Measurements from ENCODE around the gene SLC2A9. TPM values are rescaled to one million over a fixed set of nuclear protein-coding genes. Genes with fewer than 3 reads are reported as not detected.

SLC2A9 gene
- total RNA-seq, 2 donors from 2014 or later, result 1.1 to 1.7 TPM

DNA sequence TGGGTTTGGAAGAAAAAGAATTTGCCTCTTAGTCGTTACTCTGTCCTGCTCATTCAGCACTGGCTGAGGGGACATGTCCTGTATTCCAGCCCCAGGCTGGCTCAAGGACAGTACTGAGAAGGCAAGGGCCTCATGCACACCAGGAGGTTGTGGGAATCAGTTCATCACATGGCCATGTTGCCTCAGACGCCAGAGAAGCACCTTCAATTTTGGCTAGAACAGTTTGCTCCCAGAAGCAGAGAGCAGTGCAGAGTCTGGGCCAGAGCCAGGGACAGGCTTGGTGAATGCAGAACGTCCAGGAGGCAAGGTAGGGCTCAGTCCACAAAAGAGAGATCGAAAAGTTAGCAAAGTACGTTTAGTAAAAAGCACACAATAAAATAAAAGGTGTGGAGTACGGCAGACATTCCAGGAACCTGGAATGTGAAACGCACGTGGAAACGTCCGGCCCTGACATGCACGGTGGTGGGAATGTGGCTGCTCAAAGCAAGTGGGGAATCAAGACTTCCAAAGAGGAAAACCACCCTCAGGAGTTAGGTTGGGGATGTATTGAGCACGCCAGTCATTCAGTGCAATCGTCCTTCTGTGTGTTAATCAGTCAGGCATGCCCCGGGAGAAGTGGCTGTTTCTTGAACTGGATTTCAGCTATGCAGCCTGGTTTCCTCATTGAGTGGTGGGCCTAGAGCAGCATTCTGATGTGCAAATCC, 1.2 kb upstream of the SLC2A9 start:
- no peak overlapping the region for H3K27ac Mint-ChIP-seq
- no peak for ATAC-seq (replicated peaks in 1 of 2)
- no peaks in the 10 kb centered on the region for H3K27me3 Mint-ChIP-seq (ENCODE audit: low read depth)
- no peaks in the 10 kb centered on the region for H3K9me3 Mint-ChIP-seq
- no peak overlapping the region for H3K4me3 Mint-ChIP-seq
- peaks cover 26% of the 10 kb centered on the region for H3K4me1 Mint-ChIP-seq (ENCODE audit: low read depth)
- no peaks in the 10 kb centered on the region for H3K36me3 Mint-ChIP-seq (ENCODE audit: insufficient read depth in 2 of 2)
- no peak for DNase-seq

- no peaks in the 10 kb centered on the region for H3K36me3 Mint-ChIP-seq (ENCODE audit: insufficient read depth in 2 of 2)
- H3K4me3 Mint-ChIP-seq, result no peak overlapping the region
- H3K27ac Mint-ChIP-seq, result no peak overlapping the region
- H3K9me3 Mint-ChIP-seq, result no peaks in the 10 kb centered on the region
- no peaks in the 10 kb centered on the region for H3K27me3 Mint-ChIP-seq (ENCODE audit: low read depth)
- no peak for ATAC-seq (replicated peaks in 1 of 2)
- H3K4me1 Mint-ChIP-seq (ENCODE audit: low read depth), result peaks cover 26% of the 10 kb centered on the region
- no peak for DNase-seq
Measured at GRCh38 chr4:10021653-10022023, 341 bp upstream of the SLC2A9 start.

DNA sequence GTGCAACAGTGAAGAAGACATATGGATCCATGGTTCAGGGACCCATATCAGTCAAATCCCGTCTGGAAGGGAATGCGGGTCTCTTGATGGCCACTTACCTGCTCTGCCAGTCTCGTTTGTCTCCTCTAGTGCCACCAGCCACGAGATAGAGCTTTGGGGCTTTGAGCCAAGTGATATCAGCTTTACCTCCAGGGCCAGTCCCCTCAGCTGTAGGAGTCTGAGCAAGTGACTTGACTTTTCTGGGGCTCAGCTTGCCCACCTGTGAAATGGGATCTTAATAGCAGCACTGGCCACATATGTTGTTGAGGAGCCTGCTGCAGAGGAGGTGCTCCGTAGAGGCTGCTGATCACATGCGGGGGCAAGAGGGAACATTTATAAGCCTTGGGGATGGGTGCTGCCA, 1.2 kb downstream of the SLC2A9 start:
- ATAC-seq (replicated peaks in 1 of 2) (no peak), DNase-seq (no peak)
- no peaks in the 10 kb centered on the region for H3K27me3 Mint-ChIP-seq (ENCODE audit: low read depth)
- no peaks in the 10 kb centered on the region for H3K9me3 Mint-ChIP-seq
- H3K27ac Mint-ChIP-seq, result no peak overlapping the region
- peak overlapping the region in 1 of 2 donors; percentile 84 for H3K4me3 Mint-ChIP-seq
- no peaks in the 10 kb centered on the region for H3K36me3 Mint-ChIP-seq (ENCODE audit: insufficient read depth in 2 of 2)
- H3K4me1 Mint-ChIP-seq (ENCODE audit: low read depth), result peaks cover 26% of the 10 kb centered on the region

GRCh38 chr4:10019521-10020051, 1.7 kb downstream of the SLC2A9 start:
- no peak for ATAC-seq (replicated peaks in 1 of 2)
- Mint-ChIP-seq H3K36me3 (ENCODE audit: insufficient read depth in 2 of 2) (no peaks in the 10 kb centered on the region), H3K4me1 (ENCODE audit: low read depth) (peaks cover 26% of the 10 kb centered on the region), H3K27ac (no peak overlapping the region), H3K9me3 (no peaks in the 10 kb centered on the region), H3K27me3 (ENCODE audit: low read depth) (no peaks in the 10 kb centered on the region), H3K4me3 (peak overlapping the region; percentile 84 to 87)
- DNase-seq, result no peak

DNA sequence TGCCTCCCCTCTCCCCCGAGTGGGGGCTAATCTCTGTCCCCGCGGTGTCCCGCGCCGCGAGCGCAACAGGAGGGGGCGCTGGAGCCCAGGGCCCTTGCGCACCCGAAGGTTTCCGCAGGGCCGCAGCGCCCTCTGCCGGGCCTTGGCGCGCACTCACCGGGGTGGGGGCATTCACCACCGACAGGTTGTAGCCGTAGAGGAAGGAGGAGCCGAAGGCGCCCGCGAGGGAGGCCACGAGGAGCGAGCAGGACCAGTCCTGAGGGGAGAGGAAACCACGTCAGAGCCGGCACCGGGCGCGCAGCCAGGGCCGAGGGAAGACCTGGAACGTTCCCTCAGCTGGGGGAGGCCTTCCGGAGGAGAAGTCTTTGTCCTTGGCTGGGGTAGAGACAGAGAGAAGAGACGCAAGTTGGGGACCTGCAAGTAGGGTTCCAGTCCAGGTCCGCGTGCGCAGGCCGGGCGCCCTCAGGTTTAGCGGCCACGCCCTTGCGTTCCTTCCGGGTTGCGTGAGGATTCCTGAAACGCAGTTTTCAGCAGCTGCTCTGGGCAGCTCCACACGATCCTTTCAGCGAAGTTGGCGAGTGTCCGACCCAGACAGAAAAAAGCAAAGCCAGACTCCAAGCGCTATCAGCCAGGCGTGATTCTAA, 2.4 kb downstream of the SLC2A9 start:
- DNase-seq (peak; percentile 94 to 96), ATAC-seq (replicated peaks in 1 of 2) (peak; percentile 99)
- Mint-ChIP-seq H3K27me3 (ENCODE audit: low read depth) (no peaks in the 10 kb centered on the region), H3K9me3 (no peaks in the 10 kb centered on the region), H3K4me1 (ENCODE audit: low read depth) (peaks cover 26% of the 10 kb centered on the region), H3K36me3 (ENCODE audit: insufficient read depth in 2 of 2) (no peaks in the 10 kb centered on the region), H3K27ac (peak overlapping the region; percentile 16), H3K4me3 (peak overlapping the region; percentile 84 to 87)

GRCh38 chr4:10017037-10017893, 4.0 kb downstream of the SLC2A9 start:
- DNase-seq, result no peak
- Mint-ChIP-seq H3K27me3 (ENCODE audit: low read depth) (no peaks in the 10 kb centered on the region), H3K36me3 (ENCODE audit: insufficient read depth in 2 of 2) (no peaks in the 10 kb centered on the region), H3K4me1 (ENCODE audit: low read depth) (peaks cover 26% of the 10 kb centered on the region), H3K27ac (no peak overlapping the region), H3K9me3 (no peaks in the 10 kb centered on the region), H3K4me3 (no peak overlapping the region)
- no peak for ATAC-seq (replicated peaks in 1 of 2)

DNA sequence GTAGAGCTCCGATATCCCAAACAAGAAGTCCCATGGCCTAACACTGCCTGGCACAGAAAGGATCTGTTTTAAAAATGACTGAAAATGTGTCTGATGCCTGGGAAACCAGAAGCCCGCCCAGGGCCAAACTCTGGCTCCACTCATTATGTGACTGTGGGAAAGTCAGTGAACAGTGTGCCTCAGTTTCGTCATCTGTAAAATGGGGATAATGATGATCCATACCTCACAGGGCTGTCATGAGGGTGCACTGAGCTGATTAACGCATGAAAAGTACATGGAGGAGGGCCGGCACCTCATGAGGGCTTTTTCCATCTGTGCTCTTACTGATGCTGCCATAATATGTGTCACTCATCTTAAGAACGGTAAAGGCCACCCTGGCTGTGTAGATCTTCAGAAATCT, 5.1 kb downstream of the SLC2A9 start:
- no peak overlapping the region for H3K27ac Mint-ChIP-seq
- no peak for ATAC-seq (replicated peaks in 1 of 2)
- H3K27me3 Mint-ChIP-seq (ENCODE audit: low read depth), result no peaks in the 10 kb centered on the region
- no peaks in the 10 kb centered on the region for H3K9me3 Mint-ChIP-seq
- H3K4me1 Mint-ChIP-seq (ENCODE audit: low read depth), result peaks cover 20% of the 10 kb centered on the region
- no peak overlapping the region for H3K4me3 Mint-ChIP-seq
- no peaks in the 10 kb centered on the region for H3K36me3 Mint-ChIP-seq (ENCODE audit: insufficient read depth in 2 of 2)
- no peak for DNase-seq

DNA sequence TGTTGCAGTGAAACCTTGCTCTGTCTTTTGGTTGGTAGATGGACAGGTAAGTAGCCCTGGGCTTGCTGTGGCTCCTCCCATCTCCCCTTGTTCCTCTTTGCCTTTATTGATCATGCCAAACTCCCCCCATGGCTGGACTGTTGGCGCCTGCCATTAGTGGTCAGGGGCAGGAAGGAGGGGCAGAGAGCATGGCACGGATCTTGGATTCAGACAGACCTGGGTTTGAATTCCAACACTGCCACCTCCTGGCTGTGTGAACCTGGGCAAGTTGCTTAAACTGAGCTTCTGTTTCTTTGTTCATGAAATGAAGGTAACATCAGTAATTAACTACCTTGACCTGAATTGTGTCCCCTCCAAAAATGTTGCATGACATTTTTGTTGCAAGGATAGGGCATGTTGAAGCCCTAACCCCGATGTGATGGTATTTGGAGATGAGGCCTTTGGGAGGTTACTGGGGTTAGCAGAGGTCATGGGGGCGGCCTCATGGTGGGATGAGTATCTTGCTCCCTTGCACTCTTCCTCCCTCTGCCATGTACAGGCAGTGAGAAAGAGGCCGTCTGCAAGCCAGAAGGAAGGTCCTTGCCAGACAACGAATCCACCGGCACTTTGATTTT, 6.0 kb downstream of the SLC2A9 start:
- DNase-seq (peak; percentile 42 to 43), ATAC-seq (replicated peaks in 1 of 2) (no peak)
- Mint-ChIP-seq H3K27me3 (ENCODE audit: low read depth) (no peaks in the 10 kb centered on the region), H3K9me3 (no peaks in the 10 kb centered on the region), H3K4me3 (no peak overlapping the region), H3K36me3 (ENCODE audit: insufficient read depth in 2 of 2) (no peaks in the 10 kb centered on the region), H3K27ac (no peak overlapping the region), H3K4me1 (ENCODE audit: low read depth) (peaks cover 16% of the 10 kb centered on the region)

DNA sequence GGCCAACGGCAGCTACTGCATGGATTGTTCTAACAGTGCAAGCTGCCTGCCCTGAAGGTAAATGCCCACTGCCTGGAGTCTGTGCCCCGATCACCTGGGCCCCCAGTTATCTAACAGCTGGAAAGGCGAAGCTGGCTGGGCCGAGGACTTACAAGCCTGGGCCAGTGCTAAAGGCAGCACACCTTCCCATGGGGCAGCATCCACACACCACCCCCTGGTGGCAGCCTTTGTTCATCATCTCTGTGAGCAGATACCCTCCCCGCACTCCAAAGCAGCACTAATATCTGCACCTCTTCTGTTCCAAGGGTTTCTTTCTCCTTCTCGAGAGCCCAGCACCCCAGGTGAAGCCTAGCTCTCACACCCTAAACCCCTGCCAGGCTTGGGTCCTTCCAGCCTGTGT, 7.6 kb downstream of the SLC2A9 start:
- Mint-ChIP-seq H3K36me3 (ENCODE audit: insufficient read depth in 2 of 2) (no peaks in the 10 kb centered on the region), H3K27ac (no peak overlapping the region), H3K27me3 (ENCODE audit: low read depth) (no peaks in the 10 kb centered on the region), H3K4me3 (no peak overlapping the region), H3K9me3 (no peaks in the 10 kb centered on the region), H3K4me1 (ENCODE audit: low read depth) (peaks cover 21% of the 10 kb centered on the region)
- peak; percentile 69 to 70 for DNase-seq
- ATAC-seq (replicated peaks in 1 of 2), result peak; percentile 63 to 69

- peaks cover 32% of the 10 kb centered on the region for H3K4me1 Mint-ChIP-seq (ENCODE audit: low read depth)
- H3K36me3 Mint-ChIP-seq (ENCODE audit: insufficient read depth in 2 of 2), result no peaks in the 10 kb centered on the region
- DNase-seq (no peak), ATAC-seq (replicated peaks in 1 of 2) (no peak)
- H3K4me3 Mint-ChIP-seq, result no peak overlapping the region
- no peaks in the 10 kb centered on the region for H3K9me3 Mint-ChIP-seq
- H3K27ac Mint-ChIP-seq, result no peak overlapping the region
- H3K27me3 Mint-ChIP-seq (ENCODE audit: low read depth), result no peaks in the 10 kb centered on the region
Measured at GRCh38 chr4:10011885-10012284, 9.4 kb downstream of the SLC2A9 start.

- Mint-ChIP-seq H3K4me3 (no peak overlapping the region), H3K27me3 (ENCODE audit: low read depth) (no peaks in the 10 kb centered on the region), H3K4me1 (ENCODE audit: low read depth) (peaks cover 39% of the 10 kb centered on the region), H3K9me3 (no peaks in the 10 kb centered on the region), H3K27ac (no peak overlapping the region), H3K36me3 (ENCODE audit: insufficient read depth in 2 of 2) (no peaks in the 10 kb centered on the region)
- DNase-seq, result no peak
- no peak for ATAC-seq (replicated peaks in 1 of 2)
Measured at GRCh38 chr4:10011277-10011676, 10.0 kb downstream of the SLC2A9 start.

GRCh38 chr4:10009861-10010500, 11.3 kb downstream of the SLC2A9 start:
- peaks cover 0 to under 1% of the 10 kb centered on the region in 2 donors for H3K9me3 Mint-ChIP-seq
- no peak for ATAC-seq (replicated peaks in 1 of 2)
- H3K4me1 Mint-ChIP-seq (ENCODE audit: low read depth), result peaks cover 52% of the 10 kb centered on the region
- H3K27me3 Mint-ChIP-seq (ENCODE audit: low read depth), result no peaks in the 10 kb centered on the region
- no peak overlapping the region for H3K4me3 Mint-ChIP-seq
- H3K27ac Mint-ChIP-seq, result no peak overlapping the region
- peaks cover 0 to 1% of the 10 kb centered on the region in 2 donors for H3K36me3 Mint-ChIP-seq (ENCODE audit: insufficient read depth in 2 of 2)
- no peak for DNase-seq

Data from activated T-cell treated with anti-CD3 and anti-CD28 coated beads, Interleukin-2, amount 50 U/mL, for 72 hours (primary cell).